ENCODE data around the gene C17orf67.
"Not testable (repeated sequence)": the region's sequence is repeated elsewhere in the genome, so short reads cannot be mapped to it uniquely, and the experiment has no call there.

C17orf67 gene

DNA sequence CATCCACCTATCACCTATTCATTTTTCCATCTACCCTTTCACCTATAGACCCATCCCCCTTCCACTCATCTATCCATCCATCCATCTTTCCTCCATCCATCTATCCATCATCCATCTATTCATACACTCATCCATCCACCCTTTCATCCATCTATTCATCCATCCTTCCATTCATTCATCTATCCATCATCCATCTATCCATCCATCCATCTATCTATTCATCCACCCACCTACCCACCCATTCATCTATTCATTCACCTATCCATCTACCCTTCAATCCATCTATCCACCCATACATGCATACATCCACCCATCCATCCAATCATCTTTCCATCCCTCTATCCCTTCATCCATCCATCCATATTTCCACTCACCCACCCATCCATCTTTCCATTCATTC lies 63.3 kb downstream of the C17orf67 start:
- no peak for DNase-seq

DNA sequence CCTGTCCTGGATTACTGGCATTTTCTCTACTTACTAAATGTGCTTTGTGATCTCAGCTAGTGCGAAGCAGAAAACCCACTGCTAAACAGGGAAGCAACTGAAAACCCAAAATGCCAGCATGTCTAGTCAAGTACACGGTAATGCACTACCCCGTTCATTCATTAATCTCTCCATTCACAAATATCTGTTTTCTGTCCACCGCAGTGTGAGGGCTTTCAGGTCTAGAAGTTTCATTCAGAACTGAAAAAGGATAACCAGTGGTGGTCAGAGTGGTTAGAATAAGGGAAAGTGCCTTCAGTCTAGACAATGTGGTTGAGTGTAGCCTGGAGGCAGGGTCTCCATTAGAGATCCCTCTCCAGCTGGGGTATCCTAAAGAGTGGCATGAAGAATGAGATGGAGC lies 68.3 kb downstream of the C17orf67 start:
- no peak for DNase-seq

DNA sequence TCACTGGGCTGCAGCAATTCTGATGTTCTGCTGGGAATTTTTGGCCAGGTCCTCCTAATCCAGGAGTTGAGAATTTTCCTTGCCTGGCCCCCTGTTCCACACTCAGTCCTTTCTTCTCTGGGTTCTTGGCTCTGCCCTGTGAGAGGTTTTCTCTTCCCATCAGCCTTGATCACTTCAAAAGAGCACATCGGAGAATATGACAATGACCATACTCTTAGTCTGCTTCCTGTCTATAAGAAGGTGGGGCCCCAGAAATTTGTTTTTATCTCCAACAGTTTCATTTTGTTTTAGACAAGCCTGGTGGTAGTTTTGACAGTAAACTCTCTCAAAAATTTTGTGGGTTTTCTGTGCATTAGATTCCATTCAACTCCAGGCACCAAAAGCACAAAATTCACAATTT lies 70.7 kb downstream of the C17orf67 start:
- DNase-seq, result no peak

DNA sequence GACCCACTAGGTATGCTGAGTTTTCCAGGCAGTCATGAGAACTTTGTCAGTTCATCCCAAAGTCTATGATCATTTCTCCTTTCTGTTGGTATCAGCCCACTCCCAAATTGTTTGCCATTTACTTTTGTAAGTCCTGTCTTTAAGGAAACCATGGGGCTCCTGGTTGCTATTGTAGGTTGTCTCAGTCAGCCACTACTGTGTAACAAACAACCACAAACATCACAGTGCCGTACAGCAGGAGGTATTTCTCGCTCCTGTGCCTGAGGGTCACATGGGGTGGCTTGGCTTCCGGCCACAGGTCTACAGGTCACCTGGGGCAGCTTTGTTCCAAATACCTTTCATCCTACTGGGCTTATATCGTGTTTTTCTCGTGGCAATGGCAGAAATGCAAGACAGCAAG lies 71.6 kb downstream of the C17orf67 start:
- no peak for DNase-seq

DNA sequence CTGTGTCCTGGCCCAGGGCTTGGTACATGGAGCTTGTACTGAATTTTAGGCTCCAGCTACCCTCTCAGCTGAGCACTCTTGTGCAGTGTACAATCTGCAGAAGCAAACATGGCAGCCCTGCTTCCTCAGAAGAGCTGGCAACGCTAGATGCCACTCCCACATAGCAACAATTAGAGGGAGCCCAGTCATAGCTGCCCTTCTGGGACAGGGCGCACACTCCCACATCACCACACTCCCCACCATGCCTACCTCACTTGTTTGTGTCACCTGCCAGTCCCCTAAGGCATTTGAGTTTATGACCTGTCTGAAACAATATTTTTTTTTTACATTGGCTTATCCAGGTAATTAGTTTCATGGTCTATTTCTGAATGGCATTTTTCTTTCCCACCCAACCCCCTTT lies 72.3 kb downstream of the C17orf67 start:
- no peak for DNase-seq

DNA sequence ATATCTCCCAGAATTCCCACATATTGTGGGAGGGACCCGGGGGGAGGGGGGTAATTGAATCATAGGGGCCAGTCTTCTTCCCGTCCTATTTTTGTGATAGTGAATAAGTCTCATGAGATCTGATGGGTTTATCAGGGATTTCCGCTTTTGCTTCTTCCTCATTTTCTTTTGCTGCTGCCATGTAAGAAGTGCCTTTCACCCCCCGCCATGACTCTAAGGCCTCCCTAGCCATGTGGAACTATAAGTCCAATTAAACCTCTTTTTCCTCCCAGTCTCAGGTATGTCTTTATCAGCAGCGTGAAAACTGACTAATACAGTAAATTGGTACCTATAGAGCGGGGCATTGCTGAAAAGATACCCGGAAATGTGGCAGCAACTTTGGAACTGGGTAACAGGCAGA lies 76.1 kb downstream of the C17orf67 start:
- not testable (repeated sequence) for DNase-seq

DNA sequence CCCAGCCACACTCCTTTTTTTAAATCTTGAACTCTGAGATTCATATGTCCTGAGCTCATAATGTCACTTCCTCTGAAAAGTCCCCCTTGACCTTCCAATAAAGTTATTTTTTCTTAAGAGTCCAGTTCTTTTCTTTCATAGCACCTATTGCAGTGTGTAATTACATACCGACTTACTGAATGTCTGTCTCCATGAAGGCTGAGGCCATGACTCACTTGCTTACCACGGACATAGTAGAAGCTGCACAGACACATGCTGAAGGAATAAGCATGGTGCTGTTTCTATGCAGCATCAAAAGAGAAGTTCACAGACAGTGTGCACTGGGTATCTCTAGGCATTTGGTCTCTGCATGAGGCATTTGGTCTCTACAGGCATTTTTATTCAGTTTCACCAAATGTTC lies 77.2 kb downstream of the C17orf67 start:
- peak; percentile 82 for DNase-seq

DNA sequence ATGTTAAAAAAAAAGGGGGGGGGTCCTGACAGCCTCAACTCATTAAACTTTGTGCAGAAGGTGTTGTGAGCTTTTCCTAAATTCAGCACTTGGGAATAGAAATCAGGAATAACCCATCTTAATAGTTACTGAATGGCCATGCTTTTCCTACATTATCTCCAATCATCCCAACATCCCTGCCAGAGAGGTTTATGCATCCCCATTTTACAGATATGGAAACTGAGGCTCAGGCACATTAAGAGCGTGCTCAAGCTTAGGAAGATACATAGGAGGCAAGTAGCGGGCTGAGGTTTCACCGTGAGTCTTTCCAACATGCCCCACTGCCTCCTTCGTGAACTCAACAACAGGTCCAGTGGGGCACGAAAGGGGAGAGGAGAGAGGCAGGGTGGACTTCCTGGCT lies 78.4 kb downstream of the C17orf67 start:
- no peak for DNase-seq

DNA sequence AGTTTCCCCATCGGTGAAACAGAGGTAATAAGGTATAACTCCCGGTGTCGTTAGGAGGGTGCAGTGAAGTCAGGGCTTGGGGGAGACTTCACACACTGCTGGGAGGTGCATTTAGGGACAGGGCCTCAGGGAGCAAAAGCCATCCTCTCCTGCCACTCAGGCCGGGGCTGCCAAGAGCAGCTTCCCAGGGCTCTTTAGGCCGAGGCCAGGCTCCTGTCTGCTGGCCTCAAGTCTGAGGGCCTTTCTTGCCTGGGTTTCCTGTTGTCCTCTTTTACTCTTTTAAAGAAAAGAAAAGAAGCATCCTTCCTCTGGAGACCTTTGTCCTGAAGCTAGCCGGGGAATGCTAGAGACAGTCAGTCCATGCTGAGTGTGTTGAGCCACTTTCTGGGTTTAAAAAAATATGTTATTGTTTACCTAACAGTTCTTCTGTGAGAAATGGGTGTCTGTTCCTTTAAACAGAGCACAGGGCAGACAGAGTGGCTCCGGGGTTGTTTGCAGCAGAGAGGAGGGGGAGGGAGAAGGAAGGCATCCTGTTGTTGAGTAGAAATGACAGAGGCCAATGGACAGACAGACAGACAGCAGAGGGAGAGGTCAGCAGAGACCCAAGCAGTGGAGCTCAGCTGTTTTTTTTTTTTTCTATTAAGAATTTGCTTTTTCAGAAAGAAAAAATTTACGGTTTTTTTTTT lies 79.1 kb downstream of the C17orf67 start:
- DNase-seq, result peak; percentile 37

DNA sequence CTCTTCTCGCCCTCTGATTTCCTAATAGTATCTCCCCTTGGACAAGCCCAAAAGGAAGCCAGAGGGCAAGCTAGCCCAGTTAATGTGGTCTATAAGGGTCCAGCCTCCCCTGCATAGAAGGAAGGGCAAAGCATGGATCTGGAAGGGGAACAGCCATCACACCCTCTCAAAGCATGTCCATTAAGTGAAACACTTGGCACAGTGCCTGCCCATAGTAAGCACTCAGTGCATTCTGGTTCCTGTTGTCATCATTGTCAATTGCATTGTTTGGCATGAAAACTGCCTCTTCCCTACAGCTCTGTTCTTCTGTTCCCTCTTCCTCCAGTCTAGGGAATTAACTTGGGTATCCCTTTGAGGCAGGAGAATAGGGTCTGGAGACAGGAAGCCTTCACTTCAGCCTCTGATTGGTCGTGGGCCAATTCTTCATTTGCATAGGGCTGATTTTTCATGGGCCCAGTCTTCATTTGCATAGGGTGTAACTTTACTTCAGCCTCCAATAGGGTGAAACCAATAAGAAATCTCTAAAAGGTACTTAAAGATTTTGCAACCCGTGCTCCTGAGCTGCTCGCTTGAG lies 81.4 kb downstream of the C17orf67 start:
- peak; percentile 15 for DNase-seq

DNA sequence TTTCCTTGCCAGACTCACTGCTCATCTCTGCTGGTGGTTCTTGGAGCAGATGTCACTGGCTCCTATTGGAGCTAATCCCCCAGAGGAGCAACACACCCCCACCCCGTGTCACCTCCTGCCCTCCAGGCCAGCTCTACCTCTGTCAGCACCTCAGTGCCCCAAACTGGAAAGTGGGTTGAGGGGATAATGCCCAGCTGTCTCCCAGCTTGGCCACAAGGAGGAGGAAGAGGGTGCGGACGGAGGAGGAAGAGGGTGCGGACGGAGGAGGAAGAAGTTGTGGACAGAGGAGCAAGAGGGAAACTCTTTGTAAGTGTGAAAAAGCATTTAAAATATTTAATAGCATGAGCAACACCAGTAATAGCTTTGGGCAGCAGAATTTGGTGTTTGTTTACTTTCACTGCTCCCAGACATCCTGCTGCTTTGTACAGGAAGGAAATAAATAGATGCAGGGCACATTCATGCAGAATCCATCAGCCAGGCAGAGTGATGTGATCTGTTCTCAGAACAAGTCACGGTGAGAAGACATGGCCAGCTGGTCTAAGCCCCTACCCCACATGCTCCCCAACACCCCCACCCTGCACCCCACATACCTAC lies 82.5 kb downstream of the C17orf67 start:
- no peak for DNase-seq

DNA sequence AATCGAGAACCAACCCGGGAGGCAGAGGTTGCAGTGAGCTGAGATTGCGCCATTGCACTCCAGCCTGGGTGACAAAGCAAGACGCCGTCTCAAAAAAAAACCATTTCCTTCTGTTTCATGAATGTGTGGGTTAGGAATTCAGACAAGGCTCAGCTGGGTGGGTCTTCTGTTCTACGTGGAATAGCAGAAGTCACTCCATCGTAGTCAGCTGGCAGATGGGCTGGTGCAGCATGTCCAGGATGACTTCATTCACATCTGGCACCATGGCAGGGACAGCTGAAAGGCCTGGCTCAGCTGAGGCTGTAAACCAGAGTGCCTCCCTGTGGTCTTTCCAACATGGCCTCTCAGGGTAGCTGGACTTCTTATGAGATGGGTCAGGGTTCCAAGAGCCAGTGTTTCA lies 89.0 kb downstream of the C17orf67 start:
- DNase-seq, result no peak

DNA sequence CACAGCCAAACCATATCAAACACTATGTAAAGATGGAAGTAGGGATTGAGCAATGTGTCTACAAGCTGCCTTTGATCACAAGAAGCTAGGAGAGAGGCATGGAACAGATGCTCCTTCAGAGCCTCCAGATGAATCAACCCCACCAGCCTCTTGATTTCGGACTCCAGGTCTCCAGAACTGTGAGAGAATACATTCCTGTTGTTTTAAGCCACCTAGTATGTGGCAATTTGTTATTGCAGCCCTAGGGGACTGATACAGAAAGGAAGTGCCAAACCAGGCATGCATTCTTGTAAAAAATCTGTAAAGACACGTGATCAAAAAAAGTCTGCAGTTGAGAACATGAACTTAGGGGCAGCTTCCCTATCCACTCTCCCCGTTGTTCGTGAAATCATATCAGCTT lies 91.1 kb downstream of the C17orf67 start:
- no peak for DNase-seq

Data from NCI-H226 (cell line).